ENCODE results near the gene PRSS1. TPM values are rescaled to one million over a fixed set of nuclear protein-coding genes. Genes with fewer than 3 reads are reported as not detected.

Gene PRSS1
- total RNA-seq, 1 donor from 2014 or later, result not detected

- DNase-seq (ENCODE audit: low read depth, low spot score), result no peak
These were observed 43.3 kb downstream of the PRSS1 start for GRCh38 chr7:142792593-142792992.

- no peak for DNase-seq (ENCODE audit: low read depth, low spot score)
These were observed 43.9 kb downstream of the PRSS1 start for GRCh38 chr7:142793156-142793555.

GRCh38 chr7:142795339-142795863 is 46.1 kb downstream of the PRSS1 start:
- no peak for DNase-seq (ENCODE audit: low read depth, low spot score)

GRCh38 chr7:142796001-142796500 is 46.8 kb downstream of the PRSS1 start:
- no peak for DNase-seq (ENCODE audit: low read depth, low spot score)

- no peak for DNase-seq (ENCODE audit: low read depth, low spot score)
These were observed 47.5 kb downstream of the PRSS1 start for GRCh38 chr7:142796501-142797390.

GRCh38 chr7:142797391-142798377 is 48.4 kb downstream of the PRSS1 start:
- no peak for DNase-seq (ENCODE audit: low read depth, low spot score)

GRCh38 chr7:142798451-142799436 is 49.5 kb downstream of the PRSS1 start:
- DNase-seq (ENCODE audit: low read depth, low spot score), result no peak

GRCh38 chr7:142799437-142799835 is 50.2 kb downstream of the PRSS1 start:
- no peak for DNase-seq (ENCODE audit: low read depth, low spot score)

GRCh38 chr7:142800088-142800487 is 50.8 kb downstream of the PRSS1 start:
- DNase-seq (ENCODE audit: low read depth, low spot score), result no peak

- no peak for DNase-seq (ENCODE audit: low read depth, low spot score)
These were observed 51.5 kb downstream of the PRSS1 start for GRCh38 chr7:142800699-142801260.

GRCh38 chr7:142801601-142802295 is 52.5 kb downstream of the PRSS1 start:
- no peak for DNase-seq (ENCODE audit: low read depth, low spot score)

- no peak for DNase-seq (ENCODE audit: low read depth, low spot score)
These were observed 53.0 kb downstream of the PRSS1 start for GRCh38 chr7:142802301-142802700.

Other genes starting within 250 kb of the PRSS1 start
- not detected in 2 replicates for gene PRSS2, start 21.5 kb downstream of the PRSS1 start, total RNA-seq
- 0.28 and 0.79 TPM in 2 replicates for gene EPHB6, start 105.6 kb downstream of the PRSS1 start, total RNA-seq
- not detected in 2 replicates for gene TRPV6, start 136.3 kb downstream of the PRSS1 start, total RNA-seq
- gene TRPV5, start 184.3 kb downstream of the PRSS1 start, total RNA-seq, result not detected in 2 replicates
- gene LLCFC1, start 190.0 kb downstream of the PRSS1 start, total RNA-seq, result not detected in 2 replicates
- gene KEL, start 212.9 kb downstream of the PRSS1 start, total RNA-seq, result not detected in 2 replicates